GM10266 (cell line): ENCODE data around the gene ARHGAP10.

ENCODE experiments used
- DNase-seq: peaks from one replicate; pipeline ENCODE4 v3.0.0; 2012; ENCODE audit errors: extremely low spot score
- TF ChIP-seq, protein P1 (sequence below): IDR thresholded peaks from 2 replicates; pipeline ENCODE4 v1.5.1; 2012; ENCODE audit warnings: mild to moderate bottlenecking, low read depth; ENCODE audit not compliant: control insufficient read depth, insufficient read depth; ENCODE audit errors: missing control alignments

Gene ARHGAP10

DNA sequence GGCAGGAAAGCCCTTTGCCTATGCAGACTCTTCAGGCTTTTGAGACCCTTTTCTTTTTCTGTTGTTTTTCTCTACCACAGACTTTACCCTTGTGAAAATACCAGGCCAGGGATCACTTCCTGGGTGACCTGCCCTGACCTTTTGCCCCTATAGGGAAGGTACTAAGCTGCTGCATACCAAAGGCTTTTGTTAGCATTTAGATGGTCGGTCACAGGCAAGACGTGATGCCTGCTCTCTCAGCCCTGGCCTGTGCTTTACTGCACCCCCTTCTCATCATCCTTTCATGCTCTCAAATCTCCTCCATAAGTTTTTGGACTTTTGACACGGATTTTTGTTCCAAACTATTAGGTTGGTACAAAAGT lies 98.2 kb downstream of the ARHGAP10 start:
- TF ChIP-seq, protein P1, sequence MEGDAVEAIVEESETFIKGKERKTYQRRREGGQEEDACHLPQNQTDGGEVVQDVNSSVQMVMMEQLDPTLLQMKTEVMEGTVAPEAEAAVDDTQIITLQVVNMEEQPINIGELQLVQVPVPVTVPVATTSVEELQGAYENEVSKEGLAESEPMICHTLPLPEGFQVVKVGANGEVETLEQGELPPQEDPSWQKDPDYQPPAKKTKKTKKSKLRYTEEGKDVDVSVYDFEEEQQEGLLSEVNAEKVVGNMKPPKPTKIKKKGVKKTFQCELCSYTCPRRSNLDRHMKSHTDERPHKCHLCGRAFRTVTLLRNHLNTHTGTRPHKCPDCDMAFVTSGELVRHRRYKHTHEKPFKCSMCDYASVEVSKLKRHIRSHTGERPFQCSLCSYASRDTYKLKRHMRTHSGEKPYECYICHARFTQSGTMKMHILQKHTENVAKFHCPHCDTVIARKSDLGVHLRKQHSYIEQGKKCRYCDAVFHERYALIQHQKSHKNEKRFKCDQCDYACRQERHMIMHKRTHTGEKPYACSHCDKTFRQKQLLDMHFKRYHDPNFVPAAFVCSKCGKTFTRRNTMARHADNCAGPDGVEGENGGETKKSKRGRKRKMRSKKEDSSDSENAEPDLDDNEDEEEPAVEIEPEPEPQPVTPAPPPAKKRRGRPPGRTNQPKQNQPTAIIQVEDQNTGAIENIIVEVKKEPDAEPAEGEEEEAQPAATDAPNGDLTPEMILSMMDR = no peak
- no peak for DNase-seq

DNA sequence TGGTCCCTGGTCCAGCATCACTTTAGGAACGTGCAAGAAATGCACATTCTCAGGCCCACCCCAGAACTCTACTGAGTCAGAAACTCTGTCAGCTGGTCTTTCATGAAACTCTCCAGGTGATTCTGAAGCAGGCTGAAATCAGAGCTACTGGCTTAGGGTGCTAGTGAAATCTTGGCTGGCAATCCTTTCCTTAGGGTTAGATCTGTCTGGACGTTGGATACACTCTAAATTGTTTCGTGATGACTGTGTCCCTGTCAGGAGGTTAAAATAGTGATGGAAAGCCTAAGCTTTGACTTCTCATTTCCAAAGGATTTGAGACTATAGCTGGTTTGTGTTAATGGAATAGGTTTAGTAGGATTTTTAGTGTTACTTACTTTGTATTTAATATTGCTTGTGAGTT lies 99.1 kb downstream of the ARHGAP10 start:
- TF ChIP-seq, protein P1 = no peak
- no peak for DNase-seq

DNA sequence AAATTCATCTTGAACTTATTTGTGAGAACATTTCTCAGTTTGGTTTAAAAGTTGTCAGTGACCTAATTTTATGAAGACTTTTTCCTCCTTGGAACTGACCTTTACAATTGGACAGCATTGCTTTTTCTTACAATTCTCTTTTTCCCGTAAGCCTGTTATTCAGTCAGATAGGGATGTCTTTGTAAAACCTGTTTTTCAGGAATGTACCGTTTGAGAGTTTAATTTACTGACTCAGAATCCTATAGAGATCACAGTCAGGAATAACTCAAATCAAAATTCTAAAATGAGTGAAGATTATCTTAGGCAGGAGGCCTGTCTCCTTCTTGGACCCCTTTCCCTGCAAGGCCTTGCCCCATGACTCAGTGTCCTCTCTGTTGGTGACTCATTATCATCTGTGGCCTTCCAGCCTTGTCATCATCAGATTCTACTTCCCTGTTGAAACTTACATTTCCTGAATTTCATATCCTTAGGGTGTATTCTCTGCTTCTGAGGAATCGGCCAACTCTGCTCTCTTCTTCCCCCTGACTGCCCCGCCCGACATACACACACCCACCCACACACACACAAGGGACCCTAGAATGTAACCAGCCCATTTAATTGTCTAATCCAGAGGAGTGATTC lies 99.8 kb downstream of the ARHGAP10 start:
- TF ChIP-seq, protein P1 = no peak
- DNase-seq = no peak

DNA sequence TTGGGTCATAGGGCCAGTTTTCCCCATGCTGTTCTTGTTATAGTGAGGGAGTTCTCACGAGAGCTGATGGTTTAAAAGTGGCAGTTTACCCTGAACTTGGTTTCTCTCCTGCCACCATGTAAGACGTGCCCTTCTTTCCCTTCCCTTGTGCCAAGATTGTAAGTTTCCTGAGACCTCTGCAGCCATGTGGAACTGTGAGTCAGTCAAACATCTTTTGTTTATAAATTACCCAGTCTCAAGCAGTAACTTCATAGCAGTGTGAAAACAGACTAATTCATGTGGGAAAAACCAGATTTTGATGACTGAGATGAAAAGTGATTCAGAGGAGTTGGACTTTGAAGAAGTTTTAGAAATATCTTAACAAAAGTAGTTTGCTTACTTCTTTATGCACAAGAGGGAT lies 101.4 kb downstream of the ARHGAP10 start:
- DNase-seq = no peak
- TF ChIP-seq, protein P1 = no peak

DNA sequence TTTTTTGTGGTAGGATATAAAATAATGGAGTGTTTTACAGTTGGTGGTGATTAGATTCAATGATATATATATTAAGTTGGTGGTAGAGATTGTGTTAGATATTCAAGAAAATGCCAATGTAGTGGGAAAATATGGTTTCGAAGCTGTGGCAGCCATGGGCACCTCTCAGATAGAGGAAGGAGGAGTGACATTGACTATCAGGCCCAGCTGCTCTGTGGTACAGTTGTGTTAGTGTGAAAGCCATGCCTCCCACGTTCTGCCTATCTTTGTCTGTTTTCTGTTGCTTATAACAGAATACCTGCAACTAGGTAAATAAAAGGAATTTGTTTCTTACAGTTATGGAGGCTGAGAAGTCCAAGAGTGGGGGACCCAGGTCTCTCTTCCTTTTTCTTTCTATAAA lies 101.9 kb downstream of the ARHGAP10 start:
- TF ChIP-seq, protein P1 = no peak
- DNase-seq = no peak

DNA sequence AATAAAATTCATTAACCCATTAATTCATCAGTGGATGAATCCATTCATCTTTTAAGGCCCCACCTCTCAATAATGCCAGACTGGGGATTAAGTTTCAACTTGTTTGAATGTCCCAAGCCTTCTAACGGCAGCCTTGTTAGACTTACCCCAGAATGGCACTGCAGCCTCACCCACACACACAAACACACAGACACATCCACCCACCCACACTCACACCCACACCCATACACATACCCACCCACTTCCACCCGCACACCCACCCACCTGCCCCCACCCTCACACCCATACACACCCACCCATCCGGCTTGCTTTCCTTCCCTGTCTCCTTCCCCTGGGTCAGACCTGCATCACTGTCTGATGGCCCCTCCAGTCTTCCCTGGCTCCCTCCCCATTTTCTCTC lies 102.6 kb downstream of the ARHGAP10 start:
- DNase-seq = no peak
- TF ChIP-seq, protein P1 = no peak

DNA sequence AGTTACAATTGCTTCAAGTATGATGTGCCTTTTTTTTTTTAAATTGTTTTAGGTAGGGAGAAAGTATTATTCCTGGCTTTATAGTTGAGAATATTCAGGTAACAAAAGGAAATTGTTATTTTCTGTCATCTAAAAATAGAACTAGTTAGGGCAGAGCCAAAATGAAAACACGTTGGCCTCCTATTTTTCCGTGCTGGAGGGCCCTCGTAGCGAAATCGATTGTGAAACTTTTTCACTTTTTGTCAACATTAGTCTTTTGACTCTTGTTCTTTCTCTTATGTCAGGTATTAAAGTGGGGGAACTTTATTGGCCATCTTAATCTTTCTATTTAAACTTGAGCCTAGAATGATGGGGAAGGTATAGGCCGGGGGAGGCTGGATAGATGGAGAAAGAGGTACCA lies 104.9 kb downstream of the ARHGAP10 start:
- no peak for DNase-seq
- TF ChIP-seq, protein P1 = no peak
